SK-N-SH (cell line): ENCODE measurements around the gene PKIB. TPM values are rescaled to one million over a fixed set of nuclear protein-coding genes. Genes with fewer than 3 reads are reported as not detected.

ENCODE experiments used
- CTCF ChIA-PET: fragments of 300-600, 350-600 bp; formaldehyde crosslinking; extraction: SDS; loops from one replicate; lab custom pipeline; 2021; lab: Yijun Ruan, JAX
- POLR2A ChIA-PET: fragments of 350-600 bp; sonication (Branson Sonifier 250); formaldehyde crosslinking; extraction: SDS; loops from one replicate; lab custom pipeline; 2020; ENCODE audit warnings: antibody characterized with exemption, inconsistent platforms; lab: Yijun Ruan, JAX
- DNase-seq: peaks from one replicate; pipeline ENCODE4 v3.0.0; 2012
- H2AFZ ChIP-seq: fragments of 200-600 bp; sonication (generic); 2 replicates; pipeline ENCODE4 v1.8.1; 2016; ENCODE audit warnings: antibody characterized with exemption, mild to moderate bottlenecking, low read depth
- H3F3A ChIP-seq: fragments of 200-600 bp; sonication (generic); replicated peaks from 2 replicates; pipeline ENCODE3; 2016; ENCODE audit warnings: antibody characterized with exemption, mild to moderate bottlenecking; ENCODE audit not compliant: insufficient read depth
- H3K27ac ChIP-seq, 2 experiments: fragments of 200-500 bp in 1 of 2; fragments of 200-600 bp in 1 of 2; sonication (Bioruptor generic) in 1 of 2; sonication (generic), shearing (Covaris generic) in 1 of 2; 2 replicates each; pipeline versions ENCODE4 v1.5.1 to v1.6.1; 2014 to 2016; ENCODE audit warnings: low read depth in 2 of 2, inconsistent platforms in 1 of 2, low read length in 1 of 2, mild to moderate bottlenecking in 1 of 2, mixed read lengths in 1 of 2
- H3K27me3 ChIP-seq: fragments of 200-600 bp; sonication (generic), shearing (Covaris generic); 2 replicates; pipeline ENCODE4 v1.6.1; 2016; ENCODE audit warnings: mixed run types; ENCODE audit not compliant: insufficient read depth
- H3K36me3 ChIP-seq, 2 experiments: fragments of 200-500 bp in 1 of 2; fragments of 200-600 bp in 1 of 2; sonication (Bioruptor generic) in 1 of 2; sonication (generic) in 1 of 2; replicated peaks in 1 of 2; 2 replicates each; pipeline versions ENCODE3 to v1.5.1; 2014 to 2016; ENCODE audit warnings: low read length in 1 of 2, mild to moderate bottlenecking in 1 of 2; ENCODE audit not compliant: insufficient read depth in 2 of 2, control insufficient read depth in 1 of 2
- H3K4me1 ChIP-seq, 2 experiments: fragments of 200-500 bp in 1 of 2; fragments of 200-600 bp in 1 of 2; sonication (Bioruptor generic) in 1 of 2; sonication (generic), shearing (Covaris generic) in 1 of 2; 2 replicates each; pipeline versions ENCODE4 v1.5.1 to v1.6.1; 2014 to 2016; ENCODE audit warnings: low read depth in 1 of 2, low read length in 1 of 2, mixed run types in 1 of 2; ENCODE audit not compliant: insufficient read depth in 2 of 2, control insufficient read depth in 1 of 2
- H3K4me2 ChIP-seq: fragments of 200-600 bp; sonication (generic), shearing (Covaris generic); 2 replicates; pipeline ENCODE4 v1.6.1; 2017; ENCODE audit warnings: mixed run types
- H3K4me3 ChIP-seq, 2 experiments: fragments of 200-500 bp in 1 of 2; fragments of 200-600 bp in 1 of 2; sonication (Bioruptor generic) in 1 of 2; sonication (generic), shearing (Covaris generic) in 1 of 2; 2 replicates each; pipeline versions ENCODE4 v1.5.1 to v1.8.1; 2014 to 2016; ENCODE audit warnings: low read depth in 2 of 2, inconsistent platforms in 1 of 2, low read length in 1 of 2, mild to moderate bottlenecking in 1 of 2, mixed read lengths in 1 of 2, moderate library complexity in 1 of 2
- H3K79me2 ChIP-seq: fragments of 200-600 bp; sonication (generic); 2 replicates; pipeline ENCODE4 v1.8.1; 2017; ENCODE audit warnings: mild to moderate bottlenecking; ENCODE audit not compliant: insufficient read depth
- H3K9ac ChIP-seq: fragments of 200-600 bp; sonication (generic); 2 replicates; pipeline ENCODE4 v1.6.1; 2017; ENCODE audit warnings: mixed run types
- H3K9me2 ChIP-seq: fragments of 200-600 bp; sonication (generic); 2 replicates; pipeline ENCODE4 v1.6.1; 2017; ENCODE audit warnings: mixed run types
- H3K9me3 ChIP-seq: fragments of 200-600 bp; sonication (generic); 2 replicates; pipeline ENCODE4 v1.6.1; 2017; ENCODE audit warnings: mixed run types, mild to moderate bottlenecking, moderate library complexity
- H4K20me1 ChIP-seq: fragments of 200-600 bp; sonication (generic); 2 replicates; pipeline ENCODE4 v1.6.1; 2017; ENCODE audit warnings: mild to moderate bottlenecking, mixed run types; ENCODE audit not compliant: insufficient read depth
- EP300 ChIP-seq, 2 experiments: IDR thresholded peaks; 2 replicates each; pipeline versions ENCODE4 v1.4.0 to v1.6.1; 2012; ENCODE audit warnings: borderline replicate concordance in 1 of 2, low read depth in 1 of 2, low read length in 1 of 2
- EZH2phosphoT487 ChIP-seq: fragments of 200-600 bp; sonication (generic); IDR thresholded peaks from 2 replicates; pipeline ENCODE4 v1.6.1; 2017; ENCODE audit warnings: low read depth, mixed run types, mild to moderate bottlenecking, antibody characterized with exemption, moderate library complexity, borderline replicate concordance
- FOSL2 ChIP-seq: IDR thresholded peaks from 2 replicates; pipeline ENCODE4 v1.4.0; 2012; ENCODE audit warnings: low read depth, mild to moderate bottlenecking, moderate library complexity, borderline replicate concordance
- GABPA ChIP-seq: IDR thresholded peaks from 2 replicates; pipeline ENCODE4 v1.4.0; 2012; ENCODE audit warnings: low read depth, mild to moderate bottlenecking
- IRF3 ChIP-seq: fragments of 150-350 bp; IDR thresholded peaks from 2 replicates; pipeline ENCODE4 v1.6.1; 2016; ENCODE audit warnings: mild to moderate bottlenecking, low read depth, low read length
- JUND ChIP-seq: IDR thresholded peaks from 2 replicates; pipeline ENCODE4 v1.4.0; 2012
- MXI1 ChIP-seq: IDR thresholded peaks from 2 replicates; pipeline ENCODE4 v1.6.1; 2012; ENCODE audit warnings: mild to moderate bottlenecking, low read depth, low read length, improper control_type of control experiment
- NFIC ChIP-seq: IDR thresholded peaks from 2 replicates; pipeline ENCODE4 v1.4.0; 2012; ENCODE audit warnings: borderline replicate concordance
- NRF1 ChIP-seq: IDR thresholded peaks from 2 replicates; pipeline ENCODE4 v1.6.1; 2012; ENCODE audit warnings: low read depth, mild to moderate bottlenecking, low read length
- PBX3 ChIP-seq: IDR thresholded peaks from 2 replicates; pipeline ENCODE4; 2012
- POLR2AphosphoS5 ChIP-seq: IDR thresholded peaks from 2 replicates; pipeline ENCODE4 v1.6.1; 2012; ENCODE audit warnings: low read depth, low read length
- RAD21 ChIP-seq: IDR thresholded peaks from 2 replicates; pipeline ENCODE4 v1.6.1; 2012; ENCODE audit warnings: mild to moderate bottlenecking, low read length
- RCOR1 ChIP-seq: fragments of 150-350 bp; IDR thresholded peaks from 2 replicates; pipeline ENCODE4 v1.6.1; 2017; ENCODE audit warnings: antibody characterized with exemption, low read length
- RFX5 ChIP-seq: IDR thresholded peaks from 2 replicates; pipeline ENCODE4 v1.6.1; 2012; ENCODE audit warnings: mild to moderate bottlenecking, improper control_type of control experiment, low read length
- RXRA ChIP-seq: IDR thresholded peaks from 2 replicates; pipeline ENCODE4 v1.4.0; 2012; ENCODE audit warnings: low read depth, mild to moderate bottlenecking, borderline replicate concordance
- SIN3A ChIP-seq: IDR thresholded peaks from 2 replicates; pipeline ENCODE4 v1.6.1; 2012; ENCODE audit warnings: low read depth, mild to moderate bottlenecking, low read length, moderate library complexity, borderline replicate concordance
- SMC3 ChIP-seq: IDR thresholded peaks from 2 replicates; pipeline ENCODE4 v1.6.1; 2012; ENCODE audit warnings: low read depth, low read length, improper control_type of control experiment
- TAF1 ChIP-seq: IDR thresholded peaks from 2 replicates; pipeline ENCODE4 v1.6.1; 2012; ENCODE audit warnings: low read depth, mild to moderate bottlenecking, low read length, moderate library complexity, borderline replicate concordance
- TCF12 ChIP-seq: IDR thresholded peaks from 2 replicates; pipeline ENCODE4 v1.4.0; 2012
- TEAD4 ChIP-seq: IDR thresholded peaks from 2 replicates; pipeline ENCODE4 v1.4.0; 2012; ENCODE audit warnings: mild to moderate bottlenecking, borderline replicate concordance; ENCODE audit not compliant: insufficient read depth
- USF1 ChIP-seq: IDR thresholded peaks from 2 replicates; pipeline ENCODE4 v1.4.0; 2012; ENCODE audit warnings: low read depth, borderline replicate concordance
- YY1 ChIP-seq: IDR thresholded peaks from 2 replicates; pipeline ENCODE4 v1.4.0; 2012; ENCODE audit warnings: low read depth, mild to moderate bottlenecking
- ZBTB33 ChIP-seq: IDR thresholded peaks from 2 replicates; pipeline ENCODE4 v1.4.0; 2012; ENCODE audit warnings: low read depth, borderline replicate concordance
- WGBS: methylation state at CpG from one replicate; pipeline ENCODE4 v1.1.6; 2017; ENCODE audit warnings: low lambda C conversion rate; 5-methylcytosine and 5-hydroxymethylcytosine counted together
- polyA plus RNA-seq, 3 experiments: library from polyadenylated mRNA; depleted of rRNA; stranded (reverse); fragments of >200 nt; gene quantifications; 2 replicates each; pipeline ENCODE4 v1.2.3, GENCODE V29; 2012

Gene PKIB
- polyA plus RNA-seq, 1 of the 3 experiments (the other 2 are of a cell fraction) = 0.30 TPM

GRCh38 chr6:122695188-122695587, 85.0 kb downstream of the PKIB start:
- Histone ChIP-seq H3K9me3 (0 out of 2 replicates have a peak, but pooled peaks cover 2% of the 10 kb centered on the region), H2AFZ (0 out of 2 replicates have a peak overlapping the region, but pooled peaks have one; percentile 23), H3K27me3 (no peaks in the 10 kb centered on the region), H3K4me1 (peaks cover 0 to 17% of the 10 kb centered on the region in 2 experiments; a peak in 3 of 4 replicates), H3K4me3 (no peak overlapping the region), H3K9ac (no peak overlapping the region; the same call in 1 of the 2 replicates), H3K4me2 (no peak overlapping the region), H3K27ac (peak overlapping the region in 1 of 2 experiments; percentile 75; a peak in 1 of 4 replicates), H3K9me2 (no peaks in the 10 kb centered on the region), H3F3A (peaks cover 6% of the 10 kb centered on the region), H3K79me2 (no peaks in the 10 kb centered on the region), H3K36me3 (no peaks in the 10 kb centered on the region), H4K20me1 (no peaks in the 10 kb centered on the region)
- ChIA-PET CTCF (interaction anchor here (0.9 kb wide), 1 partner anchor 21 kb away, joined by 3 read pairs; no protein-coding TSS in a partner anchor), POLR2A (no interaction called here)
- TF ChIP-seq MXI1 (no peak), RFX5 (no peak), RAD21 (no peak), YY1 (no peak), TCF12 (no peak), GABPA (no peak)
- 88% methylated on average over 3 of the region's 3 CpGs for WGBS
- no peak for DNase-seq

- H3K27ac ChIP-seq = peak overlapping the region in 1 of 2 experiments; percentile 75; a peak in 2 of 4 replicates
- TF ChIP-seq RXRA = 0 out of 2 replicates have a peak, but pooled peaks have one; percentile 35
- peak; percentile 31; the same call in 1 of the 2 replicates for TF ChIP-seq POLR2AphosphoS5
- TF ChIP-seq NFIC = peak; percentile 42
- TF ChIP-seq TEAD4 = peak; percentile 57; the same call in 1 of the 2 replicates
- no peak for TF ChIP-seq IRF3
- TF ChIP-seq RFX5 = no peak
- TF ChIP-seq SIN3A = no peak
- peak; percentile 93 for TF ChIP-seq PBX3
- no peak for TF ChIP-seq RCOR1
- no peak for TF ChIP-seq TAF1
- no peak for TF ChIP-seq EZH2phosphoT487
- no peak for TF ChIP-seq MXI1
- no peak for TF ChIP-seq NRF1
- peak; percentile 76 for TF ChIP-seq TCF12
- TF ChIP-seq RAD21 = no peak
- peak; percentile 62; the same call in 1 of the 2 replicates for TF ChIP-seq ZBTB33
- TF ChIP-seq FOSL2 = peak; percentile 81
- peak in 1 of 2 experiments; percentile 85; a peak in 2 of 4 replicates for TF ChIP-seq EP300 (IDR thresholded peaks at IDR 0.05; ENCODE audit: borderline replicate concordance in 1 of 2, low read depth in 1 of 2, low read length in 1 of 2)
- TF ChIP-seq YY1 = no peak
- no peak for TF ChIP-seq SMC3
- no peak for TF ChIP-seq USF1
- TF ChIP-seq JUND = peak; percentile 89
These were observed 85.9 kb downstream of the PKIB start for GRCh38 chr6:122696079-122696478.

More at GRCh38 chr6:122696079-122696478, 85.9 kb downstream of the PKIB start:
- peaks cover 0 to 17% of the 10 kb centered on the region in 2 experiments; a peak in 3 of 4 replicates for H3K4me1 ChIP-seq
- no peak overlapping the region for H3K4me3 ChIP-seq
- peaks cover 6% of the 10 kb centered on the region for H3F3A ChIP-seq
- DNase-seq = no peak
- no peaks in the 10 kb centered on the region for H3K36me3 ChIP-seq
- H3K9me2 ChIP-seq = no peaks in the 10 kb centered on the region
- H3K9me3 ChIP-seq = no peaks in the 10 kb centered on the region
- H2AFZ ChIP-seq = 0 out of 2 replicates have a peak overlapping the region, but pooled peaks have one; percentile 23
- peak overlapping the region; percentile 42 for H3K4me2 ChIP-seq
- H3K9ac ChIP-seq = peak overlapping the region; percentile 22; the same call in 1 of the 2 replicates
- no peaks in the 10 kb centered on the region for H4K20me1 ChIP-seq
- H3K27me3 ChIP-seq = no peaks in the 10 kb centered on the region
- no peaks in the 10 kb centered on the region for H3K79me2 ChIP-seq
- ChIA-PET POLR2A (no interaction called here), CTCF (interaction anchor here (0.9 kb wide), 1 partner anchor 20 kb away, joined by 3 read pairs; no protein-coding TSS in a partner anchor)
- WGBS = 1% methylated on average over 2 of the region's 2 CpGs
